ENCODE data around the gene FBXW8.

The FBXW8 gene

GRCh38 chr12:116926283-116927243 is 15.8 kb downstream of the FBXW8 start:
- no peak for FAIRE-seq

GRCh38 chr12:116927244-116927940 is 16.6 kb downstream of the FBXW8 start:
- FAIRE-seq: no peak

GRCh38 chr12:116928504-116928903 is 17.8 kb downstream of the FBXW8 start:
- FAIRE-seq: no peak

- FAIRE-seq: no peak
Measured at GRCh38 chr12:116929885-116930284, 19.1 kb downstream of the FBXW8 start.

GRCh38 chr12:116931665-116932064 is 20.9 kb downstream of the FBXW8 start:
- FAIRE-seq: no peak

GRCh38 chr12:116933091-116933490 is 22.3 kb downstream of the FBXW8 start:
- FAIRE-seq: no peak

- FAIRE-seq: no peak
Measured at GRCh38 chr12:116933512-116934246, 22.9 kb downstream of the FBXW8 start.

- FAIRE-seq: no peak
Measured at GRCh38 chr12:116934908-116935705, 24.4 kb downstream of the FBXW8 start.

- FAIRE-seq: no peak
Measured at GRCh38 chr12:116937640-116938039, 26.9 kb downstream of the FBXW8 start.

- FAIRE-seq: no peak
Measured at GRCh38 chr12:116939734-116940133, 29.0 kb downstream of the FBXW8 start.

- no peak for FAIRE-seq
Measured at GRCh38 chr12:116941188-116941587, 30.4 kb downstream of the FBXW8 start.

- FAIRE-seq: no peak
Measured at GRCh38 chr12:116943419-116944372, 32.9 kb downstream of the FBXW8 start.

- FAIRE-seq: no peak
Measured at GRCh38 chr12:116945886-116946550, 35.3 kb downstream of the FBXW8 start.

GRCh38 chr12:116948298-116948697 is 37.5 kb downstream of the FBXW8 start:
- FAIRE-seq: no peak

GRCh38 chr12:116950628-116951325 is 40.0 kb downstream of the FBXW8 start:
- FAIRE-seq: no peak

- FAIRE-seq: no peak
Measured at GRCh38 chr12:116954710-116955381, 44.1 kb downstream of the FBXW8 start.

GRCh38 chr12:116955382-116956021 is 44.8 kb downstream of the FBXW8 start:
- FAIRE-seq: no peak

- FAIRE-seq: no peak
Measured at GRCh38 chr12:116958402-116959197, 47.9 kb downstream of the FBXW8 start.

Measured in colon (tissue), 2 donors.